SIG-M5 treated with dmso at 0.1 percent for 504 hours (cell line): Measurements from ENCODE around the gene COL6A5.
"Not testable (repeated sequence)": the region's sequence is repeated elsewhere in the genome, so short reads cannot be mapped to it uniquely, and the experiment has no call there.

Experiments used
- DNase-seq: peaks from one replicate; lab custom pipeline; 2025; ENCODE audit not compliant: unreplicated experiment; lab: John Stamatoyannopoulos, UW

COL6A5 gene, protein sequence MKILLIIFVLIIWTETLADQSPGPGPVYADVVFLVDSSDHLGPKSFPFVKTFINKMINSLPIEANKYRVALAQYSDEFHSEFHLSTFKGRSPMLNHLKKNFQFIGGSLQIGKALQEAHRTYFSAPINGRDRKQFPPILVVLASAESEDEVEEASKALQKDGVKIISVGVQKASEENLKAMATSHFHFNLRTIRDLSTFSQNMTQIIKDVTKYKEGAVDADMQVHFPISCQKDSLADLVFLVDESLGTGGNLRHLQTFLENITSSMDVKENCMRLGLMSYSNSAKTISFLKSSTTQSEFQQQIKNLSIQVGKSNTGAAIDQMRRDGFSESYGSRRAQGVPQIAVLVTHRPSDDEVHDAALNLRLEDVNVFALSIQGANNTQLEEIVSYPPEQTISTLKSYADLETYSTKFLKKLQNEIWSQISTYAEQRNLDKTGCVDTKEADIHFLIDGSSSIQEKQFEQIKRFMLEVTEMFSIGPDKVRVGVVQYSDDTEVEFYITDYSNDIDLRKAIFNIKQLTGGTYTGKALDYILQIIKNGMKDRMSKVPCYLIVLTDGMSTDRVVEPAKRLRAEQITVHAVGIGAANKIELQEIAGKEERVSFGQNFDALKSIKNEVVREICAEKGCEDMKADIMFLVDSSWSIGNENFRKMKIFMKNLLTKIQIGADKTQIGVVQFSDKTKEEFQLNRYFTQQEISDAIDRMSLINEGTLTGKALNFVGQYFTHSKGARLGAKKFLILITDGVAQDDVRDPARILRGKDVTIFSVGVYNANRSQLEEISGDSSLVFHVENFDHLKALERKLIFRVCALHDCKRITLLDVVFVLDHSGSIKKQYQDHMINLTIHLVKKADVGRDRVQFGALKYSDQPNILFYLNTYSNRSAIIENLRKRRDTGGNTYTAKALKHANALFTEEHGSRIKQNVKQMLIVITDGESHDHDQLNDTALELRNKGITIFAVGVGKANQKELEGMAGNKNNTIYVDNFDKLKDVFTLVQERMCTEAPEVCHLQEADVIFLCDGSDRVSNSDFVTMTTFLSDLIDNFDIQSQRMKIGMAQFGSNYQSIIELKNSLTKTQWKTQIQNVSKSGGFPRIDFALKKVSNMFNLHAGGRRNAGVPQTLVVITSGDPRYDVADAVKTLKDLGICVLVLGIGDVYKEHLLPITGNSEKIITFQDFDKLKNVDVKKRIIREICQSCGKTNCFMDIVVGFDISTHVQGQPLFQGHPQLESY (N-terminal part only)

GRCh38 chr3:130345487-130346079 lies at the start of gene COL6A5:
Gene COL6A5, plus strand, starts transcription at chr3:130345672. Its CDS starts 27,967 bp downstream, at chr3:130373639.
- no peak for DNase-seq

DNA sequence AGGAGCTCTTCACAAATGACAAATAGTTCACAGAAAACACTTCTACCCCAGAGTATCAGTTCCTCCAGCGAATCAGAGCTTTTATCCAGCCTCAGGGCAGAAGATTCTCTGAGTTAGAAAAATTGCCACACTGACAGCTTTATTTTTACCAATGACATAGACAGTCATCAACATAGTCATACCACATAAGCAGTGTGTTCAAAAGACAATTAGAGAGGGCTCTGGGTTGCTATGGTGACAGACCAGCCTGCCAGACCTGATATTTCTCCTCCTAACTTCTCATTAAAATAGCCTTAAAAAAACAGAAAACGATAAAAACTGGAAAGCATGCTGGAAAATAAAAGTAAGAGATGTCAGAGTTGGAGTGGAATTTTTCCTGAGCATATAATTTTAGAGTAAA lies 45.9 kb upstream of the COL6A5 start:
- no peak for DNase-seq

DNA sequence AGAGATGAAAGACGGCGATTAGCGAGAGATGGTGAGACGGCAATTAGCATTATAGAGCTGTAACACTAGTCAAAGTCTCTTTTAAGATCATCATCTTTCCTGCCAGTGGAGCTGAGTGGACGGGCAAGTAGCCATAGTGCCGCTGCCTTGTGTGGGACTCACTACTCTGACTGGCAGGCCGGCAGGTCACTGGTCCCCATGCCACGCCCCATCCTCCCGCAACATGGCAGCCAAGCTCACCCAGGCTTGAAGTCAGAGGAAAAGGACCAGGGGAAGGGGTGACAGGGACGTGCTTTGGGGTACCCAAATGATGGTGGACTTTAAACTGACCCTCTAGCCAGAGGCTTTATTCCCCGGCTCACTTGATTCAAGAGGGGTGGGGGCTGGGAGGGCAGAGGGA lies 44.6 kb upstream of the COL6A5 start:
- DNase-seq = no peak

DNA sequence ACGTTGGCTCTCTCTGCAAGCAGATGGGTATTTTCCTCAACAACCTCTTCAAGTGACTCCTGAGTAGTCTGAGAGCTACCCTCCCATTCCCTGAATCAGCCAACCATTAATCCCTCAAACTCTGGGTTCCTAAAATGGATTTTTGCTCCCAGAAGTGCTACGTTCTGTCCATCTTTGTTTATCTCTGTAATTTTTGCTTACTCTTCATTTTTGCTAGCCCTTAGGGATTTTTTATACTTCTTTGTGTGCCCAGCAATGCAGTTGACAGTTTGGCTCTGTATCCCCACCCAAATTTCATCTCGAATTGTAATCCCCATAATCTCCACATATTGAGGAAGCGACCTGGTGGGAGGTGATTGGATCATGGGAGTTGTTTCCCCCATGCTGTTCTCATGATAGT lies 35.4 kb upstream of the COL6A5 start:
- DNase-seq = no peak

GRCh38 chr3:130312374-130312773 lies 33.1 kb upstream of the COL6A5 start:
- DNase-seq = no peak

- DNase-seq = no peak
Measured at GRCh38 chr3:130316169-130316568, 29.3 kb upstream of the COL6A5 start.

DNA sequence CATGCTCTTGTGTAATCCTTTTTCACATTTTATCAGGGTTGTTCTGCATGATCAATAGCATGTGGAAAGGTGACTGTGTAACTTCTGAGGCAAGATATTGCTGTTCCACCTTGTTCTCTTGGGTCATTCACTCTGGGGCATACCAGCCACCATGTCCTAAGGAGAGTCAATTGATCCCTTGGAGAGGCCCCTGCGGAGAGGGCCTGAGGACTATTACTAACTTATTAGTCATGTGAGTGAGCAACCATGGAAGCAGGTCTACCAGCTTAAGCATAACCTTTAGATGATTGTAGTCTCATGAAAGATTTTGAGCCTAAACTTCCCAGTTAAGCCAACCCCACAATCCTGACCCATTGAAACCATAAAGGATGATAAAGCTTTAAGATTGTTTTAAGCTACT lies 22.0 kb upstream of the COL6A5 start:
- no peak for DNase-seq

- DNase-seq = no peak
Measured at GRCh38 chr3:130340766-130341165, 4.7 kb upstream of the COL6A5 start.

GRCh38 chr3:130341388-130341787 lies 4.1 kb upstream of the COL6A5 start:
- DNase-seq = no peak

- no peak for DNase-seq
Measured at GRCh38 chr3:130341882-130342281, 3.6 kb upstream of the COL6A5 start.

GRCh38 chr3:130342821-130343661 lies 2.4 kb upstream of the COL6A5 start:
- DNase-seq = no peak

- not testable (repeated sequence) for DNase-seq
Measured at GRCh38 chr3:130348258-130348657, 2.8 kb downstream of the COL6A5 start.

- peak; percentile 58 for DNase-seq
Measured at GRCh38 chr3:130354430-130354829, 9.0 kb downstream of the COL6A5 start.

GRCh38 chr3:130374033-130374432 lies 28.6 kb downstream of the COL6A5 start:
- DNase-seq = no peak

- DNase-seq = no peak
Measured at GRCh38 chr3:130374908-130375307, 29.4 kb downstream of the COL6A5 start.

DNA sequence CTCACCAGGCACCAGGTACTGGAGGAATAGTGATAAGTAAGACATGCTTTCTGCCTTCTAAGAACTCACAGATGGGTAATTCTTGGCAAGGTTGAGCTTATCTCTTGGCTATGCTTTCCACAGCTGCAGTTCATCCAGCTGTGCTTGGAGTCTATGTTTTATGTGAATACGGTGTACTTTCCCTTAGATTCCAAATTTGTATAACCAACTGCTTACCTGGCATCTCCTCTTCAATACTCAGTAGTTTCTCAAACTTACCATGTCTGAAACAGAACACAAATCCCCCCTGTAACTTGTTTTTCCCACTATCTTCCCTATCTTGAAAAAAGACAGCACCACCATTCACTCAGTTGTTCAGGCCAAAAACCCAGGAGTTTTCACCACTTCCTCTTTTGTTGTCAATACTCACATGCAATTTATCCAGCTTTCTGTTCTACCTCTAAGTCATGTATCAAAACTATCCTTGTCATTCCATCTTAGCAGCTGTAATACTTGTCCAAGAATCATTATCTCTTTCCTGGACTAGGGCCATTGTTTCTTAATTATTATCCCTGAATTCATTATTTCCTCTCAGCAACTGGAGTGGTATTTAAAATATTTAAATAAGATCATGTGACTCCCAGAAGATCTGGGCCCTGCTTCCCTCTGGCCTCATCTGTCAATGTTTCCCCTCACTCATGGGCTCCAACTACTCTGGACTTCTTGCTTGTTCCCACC lies 32.6 kb downstream of the COL6A5 start:
- DNase-seq = no peak

DNA sequence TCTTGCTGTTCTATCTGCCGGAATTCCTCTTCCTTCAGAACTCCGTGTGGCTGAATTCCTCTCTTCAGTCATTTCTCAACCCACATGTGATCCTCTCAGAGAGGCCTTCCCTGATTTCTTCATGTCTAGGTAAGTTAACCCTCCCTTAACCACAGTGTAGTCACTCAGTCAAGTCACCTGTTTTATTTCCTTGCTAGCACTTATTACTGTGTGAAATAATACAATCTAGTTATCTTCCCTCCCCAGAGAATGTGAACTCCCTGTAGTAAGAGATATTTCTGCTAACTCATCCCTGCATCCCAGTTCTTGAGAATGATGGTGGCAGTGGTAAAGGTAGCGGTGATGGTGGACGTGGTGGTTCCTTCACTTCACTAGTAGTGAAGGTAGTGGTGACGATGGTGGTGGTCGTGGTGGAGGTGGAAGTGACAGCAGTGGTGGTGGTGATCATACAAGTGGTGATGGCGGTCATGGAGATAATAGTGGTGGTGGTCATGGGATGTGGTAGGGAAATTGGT lies 33.3 kb downstream of the COL6A5 start:
- no peak for DNase-seq

- DNase-seq = no peak
Measured at GRCh38 chr3:130379274-130379673, 33.8 kb downstream of the COL6A5 start.

DNA sequence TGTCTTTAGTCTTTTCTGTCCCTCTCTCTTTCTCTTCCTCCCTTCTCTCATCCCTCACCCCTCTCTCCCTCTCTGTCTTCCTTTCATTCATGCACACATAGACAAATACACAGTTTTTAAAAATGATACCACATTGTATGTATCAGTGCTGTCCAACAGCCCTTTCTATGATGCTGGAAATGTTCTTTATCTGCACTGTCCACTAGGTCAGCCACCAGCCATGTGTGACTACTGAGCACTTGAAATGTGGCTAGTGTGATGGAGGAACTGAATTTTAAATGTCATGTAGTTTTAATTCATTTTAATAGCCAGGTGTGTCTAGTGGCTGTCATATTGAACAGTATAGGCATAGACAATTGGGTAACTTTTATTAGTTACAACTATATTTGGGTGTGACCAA lies 34.9 kb downstream of the COL6A5 start:
- DNase-seq = no peak
